Measurements from ENCODE around the gene CCER1.

The CCER1 gene

DNA sequence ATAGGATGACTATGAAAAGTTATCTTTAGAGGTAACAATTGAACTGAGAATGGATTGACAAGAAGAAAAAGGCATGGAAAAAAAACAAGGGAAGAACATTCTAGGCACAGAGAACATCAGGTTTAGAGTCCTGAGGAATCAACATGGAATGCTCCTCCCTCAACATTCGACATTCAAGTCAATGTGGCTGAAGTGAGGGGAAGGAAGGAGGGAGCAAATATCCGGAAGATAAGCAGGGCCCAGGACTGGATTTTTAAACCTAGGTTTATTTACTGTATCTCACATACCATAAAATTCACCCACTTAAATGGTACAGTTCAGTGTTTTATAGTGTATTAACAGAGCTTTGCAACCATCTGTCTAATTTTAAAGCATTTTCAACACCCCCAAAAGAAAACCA lies 9.6 kb upstream of the CCER1 start:
- no peak overlapping the region for H3K9ac ChIP-seq
- no peak overlapping the region for H3K4me3 ChIP-seq (IDR thresholded peaks at IDR 0.05; ENCODE audit: insufficient read depth, low read depth, low read length)
- H3K27ac ChIP-seq, result no peak overlapping the region
- no peaks in the 10 kb centered on the region for H3K27me3 ChIP-seq (ENCODE audit: insufficient read depth, low read depth)
- no peak overlapping the region for H3K4me2 ChIP-seq
- no peak overlapping the region for H2AFZ ChIP-seq (ENCODE audit: low read depth)
- no peaks in the 10 kb centered on the region for H3K79me2 ChIP-seq (ENCODE audit: insufficient read depth, low read depth)
- H3K36me3 ChIP-seq (ENCODE audit: insufficient read depth), result no peaks in the 10 kb centered on the region
- no peaks in the 10 kb centered on the region for H3K4me1 ChIP-seq (ENCODE audit: low read depth, poor library complexity, severe bottlenecking)
- H4K20me1 ChIP-seq (ENCODE audit: insufficient read depth), result no peaks in the 10 kb centered on the region
- no peak for TF ChIP-seq CTCF (conservative IDR thresholded peaks at IDR 0.05; ENCODE audit: low read depth, low read length)

DNA sequence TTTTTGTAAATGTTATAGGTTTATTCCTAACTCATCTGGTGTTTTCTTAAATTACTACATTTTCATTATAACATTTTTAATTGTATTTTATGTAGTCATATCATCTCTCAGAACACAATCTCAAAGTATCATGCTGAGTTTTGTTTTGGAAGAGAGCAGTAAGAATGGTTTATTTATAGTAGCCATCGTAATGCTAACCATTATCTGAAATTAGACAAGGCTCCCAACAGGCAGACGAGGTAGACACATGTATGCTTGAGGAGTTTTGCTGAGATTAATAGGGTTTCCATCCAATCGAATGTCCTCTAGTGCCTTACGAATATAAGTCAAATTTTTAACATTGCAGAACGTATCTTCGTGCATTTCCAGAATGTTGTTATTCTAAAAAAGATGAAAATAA lies 9.0 kb upstream of the CCER1 start:
- Histone ChIP-seq H3K9ac (no peak overlapping the region), H3K27me3 (ENCODE audit: insufficient read depth, low read depth) (no peaks in the 10 kb centered on the region), H4K20me1 (ENCODE audit: insufficient read depth) (no peaks in the 10 kb centered on the region), H3K79me2 (ENCODE audit: insufficient read depth, low read depth) (no peaks in the 10 kb centered on the region), H3K4me1 (ENCODE audit: low read depth, poor library complexity, severe bottlenecking) (no peaks in the 10 kb centered on the region), H3K4me2 (no peak overlapping the region), H2AFZ (ENCODE audit: low read depth) (no peak overlapping the region), H3K27ac (no peak overlapping the region), H3K4me3 (IDR thresholded peaks at IDR 0.05; ENCODE audit: insufficient read depth, low read depth, low read length) (no peak overlapping the region), H3K36me3 (ENCODE audit: insufficient read depth) (no peaks in the 10 kb centered on the region)
- no peak for TF ChIP-seq CTCF (conservative IDR thresholded peaks at IDR 0.05; ENCODE audit: low read depth, low read length)

- Histone ChIP-seq H4K20me1 (ENCODE audit: insufficient read depth) (no peaks in the 10 kb centered on the region), H3K27ac (no peak overlapping the region), H3K4me3 (IDR thresholded peaks at IDR 0.05; ENCODE audit: insufficient read depth, low read depth, low read length) (no peak overlapping the region), H3K4me2 (no peak overlapping the region), H3K79me2 (ENCODE audit: insufficient read depth, low read depth) (no peaks in the 10 kb centered on the region), H2AFZ (ENCODE audit: low read depth) (no peak overlapping the region), H3K9ac (no peak overlapping the region), H3K27me3 (ENCODE audit: insufficient read depth, low read depth) (no peaks in the 10 kb centered on the region), H3K36me3 (ENCODE audit: insufficient read depth) (no peaks in the 10 kb centered on the region), H3K4me1 (ENCODE audit: low read depth, poor library complexity, severe bottlenecking) (no peaks in the 10 kb centered on the region)
- TF ChIP-seq CTCF (conservative IDR thresholded peaks at IDR 0.05; ENCODE audit: low read depth, low read length), result no peak
Measured at GRCh38 chr12:90961154-90961553, 6.2 kb upstream of the CCER1 start.

DNA sequence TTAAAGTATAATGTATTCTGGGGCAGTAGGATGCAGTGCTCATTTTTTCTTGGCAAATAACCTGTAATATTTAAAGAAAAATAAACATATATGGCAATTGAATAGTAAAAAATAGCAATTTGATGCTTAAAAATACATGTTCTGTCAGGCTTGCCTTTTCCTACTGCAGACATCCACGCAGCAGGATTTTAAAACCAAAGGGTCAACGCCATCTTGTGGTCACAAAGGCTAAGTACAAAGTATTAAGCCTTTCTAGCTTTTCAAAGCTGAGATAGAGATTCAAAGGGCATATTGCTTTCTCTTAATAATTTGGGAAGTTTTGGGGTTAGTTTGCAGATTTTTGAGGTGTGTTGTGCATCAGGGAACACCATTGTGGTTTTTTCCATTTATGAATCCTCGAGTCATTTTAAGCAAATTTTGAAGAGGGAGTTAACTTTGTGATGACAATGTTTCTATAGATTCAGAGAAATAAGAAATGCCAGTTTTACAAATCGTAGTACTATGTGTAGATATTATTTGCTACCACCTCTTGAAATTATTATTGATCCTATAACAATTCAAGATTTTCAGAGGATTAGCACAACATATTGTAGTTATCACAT lies 4.7 kb upstream of the CCER1 start:
- Histone ChIP-seq H4K20me1 (ENCODE audit: insufficient read depth) (no peaks in the 10 kb centered on the region), H3K4me1 (ENCODE audit: low read depth, poor library complexity, severe bottlenecking) (no peaks in the 10 kb centered on the region), H3K9ac (no peak overlapping the region), H2AFZ (ENCODE audit: low read depth) (no peak overlapping the region), H3K79me2 (ENCODE audit: insufficient read depth, low read depth) (no peaks in the 10 kb centered on the region), H3K4me2 (no peak overlapping the region), H3K27me3 (ENCODE audit: insufficient read depth, low read depth) (no peaks in the 10 kb centered on the region), H3K36me3 (ENCODE audit: insufficient read depth) (no peaks in the 10 kb centered on the region), H3K27ac (no peak overlapping the region), H3K4me3 (IDR thresholded peaks at IDR 0.05; ENCODE audit: insufficient read depth, low read depth, low read length) (no peak overlapping the region)
- TF ChIP-seq CTCF (conservative IDR thresholded peaks at IDR 0.05; ENCODE audit: low read depth, low read length), result peak; percentile 68

All from KMS-11 (cell line).